DLD1 (cell line): ENCODE data around the gene SELENOF.
"Not testable (repeated sequence)": the region's sequence is repeated elsewhere in the genome, so short reads cannot be mapped to it uniquely, and the experiment has no call there.

Experiments
- in situ Hi-C: cut with HindIII; loops from 2 replicates; pipeline ENCODE4 v1.10.0; 2017; ENCODE audit warnings: low sequenced_read_pairs

Gene SELENOF

DNA sequence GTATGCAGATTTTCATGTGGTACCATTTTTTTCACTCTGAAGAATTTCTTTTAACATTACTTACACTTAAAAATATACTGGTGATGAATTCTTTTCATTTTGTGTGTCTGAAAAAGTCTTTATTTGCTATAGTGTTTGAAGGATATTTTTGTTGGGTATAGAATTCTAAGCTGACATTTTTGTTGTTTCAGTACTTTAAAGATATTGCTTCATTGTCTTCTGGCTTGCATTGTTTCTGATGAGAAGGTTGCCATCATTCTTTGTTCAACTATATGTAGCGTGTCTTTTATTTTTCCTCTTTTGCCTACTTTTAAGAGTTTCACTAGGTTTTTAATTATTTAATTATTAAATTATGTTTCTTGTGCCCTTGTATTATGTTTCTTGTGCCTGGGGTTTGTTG lies 8.5 kb upstream of the SELENOF start:
- in situ Hi-C loops: no loop called here

DNA sequence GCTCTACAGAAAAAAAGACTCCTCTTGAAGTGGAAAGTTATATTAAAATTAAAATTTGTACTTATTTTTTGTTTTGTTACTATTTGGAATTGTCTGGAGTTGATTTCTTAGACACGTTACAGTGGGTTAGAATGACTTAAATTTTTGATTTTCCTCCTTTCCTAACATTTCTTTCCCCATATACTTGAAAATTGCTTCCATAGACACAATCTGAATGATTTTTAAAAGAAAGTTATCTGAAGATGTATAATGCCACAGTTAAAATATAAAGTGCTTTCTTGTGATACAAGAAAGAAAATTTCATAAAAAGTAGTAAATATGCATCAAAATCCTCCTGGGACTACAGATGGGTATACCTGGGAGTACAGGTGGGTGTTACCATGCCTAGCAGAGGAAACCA lies 2.8 kb upstream of the SELENOF start:
- in situ Hi-C loops: loop anchor here (10.0 kb wide), 1 partner anchor 142 kb away; no protein-coding TSS in a partner anchor

DNA sequence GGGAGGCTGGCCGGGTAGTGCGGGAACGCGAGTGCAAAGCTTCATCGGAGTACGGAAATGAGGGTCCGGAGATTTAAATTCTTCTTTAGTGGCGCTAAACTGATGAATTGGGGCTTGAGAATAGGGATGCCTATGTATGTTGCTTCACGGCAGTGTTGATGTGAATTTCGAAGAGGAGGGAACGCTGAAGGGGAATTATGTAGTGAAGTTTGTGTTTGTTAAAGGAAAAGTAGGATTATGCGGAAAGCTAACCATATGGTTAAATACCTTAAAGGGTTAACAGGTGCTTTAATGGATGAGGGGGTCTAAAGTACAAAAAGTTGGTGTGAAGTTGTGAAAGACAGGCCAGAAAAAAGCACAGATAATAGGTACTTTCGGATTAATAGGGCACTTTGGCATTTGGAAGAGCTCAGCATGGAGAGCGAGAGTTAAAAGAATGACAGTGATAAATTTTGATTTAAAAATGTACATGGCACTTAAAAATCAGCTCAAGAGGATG lies 1.9 kb upstream of the SELENOF start:
- in situ Hi-C loops: loop anchor here (10.0 kb wide), 1 partner anchor 141 kb away; no protein-coding TSS in a partner anchor

DNA sequence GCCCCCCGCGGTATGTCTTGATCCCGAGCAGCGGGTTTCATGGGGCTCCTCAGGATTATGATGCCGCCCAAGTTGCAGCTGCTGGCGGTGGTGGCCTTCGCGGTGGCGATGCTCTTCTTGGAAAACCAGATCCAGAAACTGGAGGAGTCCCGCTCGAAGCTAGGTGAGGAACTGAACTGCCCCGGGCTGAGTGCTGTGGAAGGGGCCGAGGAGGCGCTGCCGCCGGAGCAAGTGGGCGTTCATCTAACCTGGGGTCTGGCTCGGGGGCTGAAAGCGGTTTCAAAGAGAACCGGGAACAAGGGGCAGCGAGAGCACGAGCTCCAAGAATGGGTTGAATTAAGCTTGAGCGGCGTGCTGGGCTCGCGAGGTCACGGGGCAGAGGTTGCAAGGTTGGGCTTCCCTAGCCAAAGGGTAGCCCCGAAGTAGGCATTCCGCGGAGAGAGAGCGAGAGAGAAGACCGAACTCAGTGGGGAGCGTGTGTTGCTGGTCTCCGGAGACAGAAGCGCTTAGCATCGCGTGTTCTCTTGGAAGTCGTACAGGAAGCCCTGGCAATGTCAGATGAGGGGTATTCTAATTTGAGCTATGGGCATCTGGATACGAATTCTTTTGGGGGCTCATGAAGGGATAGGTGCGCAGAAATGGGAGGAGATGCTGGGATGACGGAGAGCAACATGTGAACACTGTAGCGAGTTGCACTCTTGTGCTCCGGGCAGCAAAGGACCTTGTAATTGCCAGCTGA lies 1.2 kb upstream of the SELENOF start:
- in situ Hi-C loops: loop anchor here (10.0 kb wide), 1 partner anchor 140 kb away; no protein-coding TSS in a partner anchor

DNA sequence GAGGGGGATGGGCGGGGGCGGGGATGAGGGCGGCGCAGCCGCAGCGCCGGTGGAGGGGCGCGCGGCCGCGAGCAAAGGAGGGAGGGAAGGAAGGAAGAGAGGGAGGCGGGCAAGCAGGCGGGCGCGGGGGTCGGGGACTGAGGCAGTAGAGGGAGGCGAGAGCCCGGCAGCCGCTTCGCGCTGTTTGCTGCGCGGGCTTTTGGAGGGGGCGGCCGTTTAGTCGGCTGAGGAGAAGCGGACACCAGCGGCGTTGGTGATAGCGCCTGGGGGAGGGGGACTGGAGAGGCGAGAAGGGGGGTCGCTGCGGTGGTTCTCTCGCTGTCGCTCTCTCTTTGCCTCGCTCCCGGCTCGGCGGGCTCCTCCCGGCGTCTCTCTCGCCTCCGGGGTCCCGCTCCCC lies 673 bp upstream of the SELENOF start, which contains the start of gene HS2ST1:
Gene HS2ST1, plus strand, starts transcription at position 35 of the 397 bp plus-strand sequence.
- in situ Hi-C loops: loop anchor here (10.0 kb wide), 1 partner anchor 140 kb away; no protein-coding TSS in a partner anchor

DNA sequence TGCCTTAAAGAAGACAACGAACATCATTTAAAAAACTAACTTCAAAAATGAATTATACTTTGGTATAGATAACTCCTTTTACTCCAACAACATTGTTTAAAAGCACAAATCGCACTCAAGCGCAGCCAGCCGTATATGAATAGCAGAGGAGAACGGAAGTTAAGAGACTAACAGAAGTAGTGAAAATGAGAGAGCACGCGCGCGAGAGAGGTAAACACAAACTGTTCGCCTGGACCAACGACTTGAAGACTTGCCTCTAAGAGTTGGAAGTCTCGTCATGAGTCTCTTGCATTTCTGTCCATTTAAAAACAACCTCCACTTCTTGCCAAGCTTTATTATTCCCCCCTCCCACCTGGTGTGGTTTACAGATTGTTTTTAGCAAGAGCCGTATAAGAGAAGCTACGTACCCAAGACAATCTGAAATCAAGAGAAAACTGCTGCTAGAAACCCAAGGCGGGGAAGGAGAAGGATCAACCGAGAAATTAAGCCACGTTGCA lies 479 bp downstream of the SELENOF start:
- in situ Hi-C loops: loop anchor here (10.0 kb wide), 1 partner anchor 139 kb away; no protein-coding TSS in a partner anchor

DNA sequence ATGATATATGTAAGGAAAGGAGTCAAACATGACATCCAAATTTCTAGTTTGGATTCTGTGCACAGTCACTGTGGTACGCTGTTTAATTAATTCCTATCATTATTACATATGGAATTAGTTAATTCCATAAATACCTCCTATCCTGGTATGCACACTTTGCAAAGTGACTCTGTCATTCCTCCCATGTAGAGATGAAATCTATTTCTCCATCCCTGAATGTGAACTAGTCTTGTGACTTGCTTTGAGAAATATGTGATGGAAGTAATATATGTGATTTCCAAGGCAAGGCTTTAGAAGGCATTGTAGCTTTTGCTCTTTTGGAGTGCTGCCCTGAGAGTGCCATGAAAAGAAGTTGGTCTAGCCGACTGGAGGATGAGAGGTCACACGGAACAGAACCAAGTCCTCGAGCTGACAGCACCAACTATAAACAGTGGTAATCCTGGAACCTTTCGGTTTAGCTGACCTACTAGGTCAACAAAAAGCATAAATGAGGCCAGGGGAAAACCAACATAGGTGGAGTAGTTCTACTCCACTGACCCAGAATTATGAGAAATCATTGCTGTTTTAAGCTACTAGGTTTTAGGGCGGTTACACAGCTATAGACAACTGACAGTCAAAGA lies 1.5 kb downstream of the SELENOF start:
- in situ Hi-C loops: loop anchor here (10.0 kb wide), 1 partner anchor 138 kb away; no protein-coding TSS in a partner anchor

DNA sequence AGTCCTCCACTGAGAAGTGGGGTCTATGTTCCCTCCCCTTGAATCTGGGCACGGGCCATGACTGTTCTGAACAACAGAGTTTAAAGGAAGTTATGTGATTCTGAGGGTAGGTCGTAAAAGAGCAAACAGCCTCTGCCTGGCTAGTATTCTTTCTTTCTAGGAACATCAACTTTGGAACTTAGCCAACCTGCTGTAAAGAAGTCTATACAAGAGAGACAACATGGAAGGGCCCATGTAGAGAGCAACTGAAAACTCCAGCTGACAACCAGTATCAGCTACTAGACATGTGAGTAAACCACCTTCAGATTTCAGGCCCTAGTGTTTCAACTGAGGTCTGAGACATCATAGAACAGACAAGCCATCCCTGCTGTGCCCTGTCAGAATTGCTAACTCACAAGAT lies 7.5 kb downstream of the SELENOF start:
- in situ Hi-C loops: no loop called here

DNA sequence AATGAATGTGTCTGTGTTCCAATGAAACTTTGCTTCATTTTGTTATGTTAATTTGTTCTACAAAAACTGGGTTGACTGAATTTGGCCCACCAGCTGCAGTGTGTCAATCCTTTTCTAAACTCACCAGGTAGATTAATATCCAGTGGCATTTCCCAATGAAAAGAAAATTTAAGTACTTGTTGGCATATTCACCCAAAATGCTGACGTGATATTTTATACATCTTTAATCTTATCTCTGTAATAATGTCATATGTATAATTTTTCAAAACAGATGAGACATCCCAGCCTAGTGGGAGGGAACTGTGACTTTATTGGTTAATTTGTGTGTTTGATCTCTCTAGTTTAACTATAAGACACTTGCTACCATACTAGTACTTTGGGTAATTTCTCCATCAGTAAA lies 8.1 kb downstream of the SELENOF start:
- in situ Hi-C loops: no loop called here

DNA sequence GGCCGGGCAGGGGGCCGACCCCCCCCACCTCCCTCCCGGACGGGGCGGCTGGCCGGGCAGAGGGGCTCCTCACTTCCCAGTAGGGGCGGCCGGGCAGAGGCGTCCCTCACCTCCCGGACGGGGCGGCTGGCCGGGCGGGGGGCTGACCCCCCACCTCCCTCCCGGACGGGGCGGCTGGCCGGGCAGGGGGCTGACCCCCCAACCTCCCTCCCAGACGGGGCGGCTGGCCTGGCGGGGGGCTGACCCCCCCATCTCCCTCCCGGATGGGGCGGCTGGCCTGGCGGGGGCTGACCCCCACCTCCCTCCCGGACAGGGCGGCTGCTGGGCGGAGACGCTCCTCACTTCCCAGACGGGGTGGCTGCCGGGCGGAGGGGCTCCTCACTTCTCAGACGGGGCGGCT lies 14.5 kb downstream of the SELENOF start:
- in situ Hi-C loops: not testable (repeated sequence)

DNA sequence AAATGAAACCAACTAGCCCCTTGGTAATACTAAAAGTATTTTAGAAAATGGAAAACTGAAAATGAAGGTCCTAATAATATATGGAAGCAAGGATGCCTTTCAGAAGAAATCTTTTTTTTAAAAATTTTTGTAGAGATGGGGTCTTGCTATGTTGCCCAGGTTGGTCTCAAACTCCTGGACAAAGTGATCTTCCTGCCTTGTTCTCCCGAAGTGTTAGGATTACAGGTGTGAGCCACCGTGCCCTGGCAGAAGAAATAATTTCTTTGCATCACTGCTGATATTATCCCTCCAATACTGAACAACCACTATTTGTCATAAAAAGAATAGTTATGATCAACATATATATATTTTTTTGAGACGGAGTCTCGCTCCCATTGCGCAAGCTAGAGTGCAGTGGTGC lies 25.6 kb downstream of the SELENOF start:
- in situ Hi-C loops: no loop called here

DNA sequence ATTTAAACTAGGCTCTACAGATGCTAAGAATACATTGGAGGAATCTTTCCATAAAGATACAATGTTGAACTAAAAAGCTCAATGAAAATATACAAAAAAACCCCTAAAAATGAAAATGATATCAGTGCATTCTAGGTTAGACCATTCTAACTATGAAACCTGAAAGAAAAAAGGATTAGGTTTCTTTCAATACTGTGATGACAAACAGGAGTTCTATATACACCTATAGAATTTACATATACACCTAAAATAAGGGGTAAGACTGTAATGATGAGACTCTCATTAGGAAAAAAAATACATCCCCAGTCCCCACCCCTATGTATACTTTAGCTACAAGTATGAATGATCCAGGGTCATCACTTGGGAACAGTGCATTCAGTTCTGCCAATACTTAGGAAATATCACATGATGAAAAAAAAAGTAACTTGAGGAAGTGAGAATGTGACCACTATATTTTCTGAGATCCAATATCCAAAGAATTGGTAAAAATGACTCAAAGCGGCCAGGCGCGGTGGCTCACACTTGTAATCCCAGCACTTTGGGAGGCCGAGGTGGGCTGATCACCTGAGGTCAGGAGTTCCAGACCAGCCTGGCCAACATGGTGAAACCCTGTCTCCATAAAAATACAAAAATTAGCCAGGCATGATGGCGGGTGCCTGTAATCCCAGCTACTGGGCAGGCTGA lies 26.3 kb downstream of the SELENOF start:
- in situ Hi-C loops: no loop called here

DNA sequence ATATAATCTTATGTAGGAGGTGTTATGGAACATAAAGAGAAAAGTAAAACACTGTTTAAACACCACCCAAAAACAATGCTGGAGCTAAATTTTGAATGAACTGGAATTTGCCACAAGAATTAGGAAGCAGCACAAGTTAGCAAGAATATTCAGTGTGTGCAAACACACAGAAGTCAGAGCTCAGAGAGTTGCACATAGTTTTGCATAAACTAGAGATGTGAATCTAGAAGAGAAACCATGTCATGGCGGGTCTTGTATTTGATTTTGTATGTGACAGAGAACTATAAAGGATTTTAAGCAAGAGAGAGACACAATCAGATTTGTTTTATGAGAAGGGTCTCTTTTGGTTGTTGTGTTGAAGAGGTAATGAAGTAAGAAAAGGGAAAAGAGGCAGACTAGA lies 38.2 kb downstream of the SELENOF start:
- in situ Hi-C loops: no loop called here

DNA sequence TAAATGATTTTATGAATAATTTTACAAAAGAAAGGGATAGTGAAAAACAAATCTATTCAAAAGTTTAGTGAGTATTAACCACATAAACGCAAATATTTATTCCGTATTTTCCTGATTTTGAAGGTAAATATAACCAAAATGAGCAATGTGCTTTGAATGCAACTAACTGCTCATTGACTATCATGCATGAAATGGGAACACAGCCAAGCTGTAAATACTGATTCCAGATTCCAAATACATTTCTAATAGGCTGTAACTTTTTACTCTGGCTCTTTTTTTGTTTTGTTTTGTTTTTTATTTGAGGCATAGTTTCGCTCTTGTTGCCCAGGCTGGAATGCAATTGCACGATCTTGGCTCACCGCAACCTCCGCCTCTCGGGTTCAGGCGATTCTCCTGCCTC lies 41.8 kb downstream of the SELENOF start:
- in situ Hi-C loops: no loop called here

DNA sequence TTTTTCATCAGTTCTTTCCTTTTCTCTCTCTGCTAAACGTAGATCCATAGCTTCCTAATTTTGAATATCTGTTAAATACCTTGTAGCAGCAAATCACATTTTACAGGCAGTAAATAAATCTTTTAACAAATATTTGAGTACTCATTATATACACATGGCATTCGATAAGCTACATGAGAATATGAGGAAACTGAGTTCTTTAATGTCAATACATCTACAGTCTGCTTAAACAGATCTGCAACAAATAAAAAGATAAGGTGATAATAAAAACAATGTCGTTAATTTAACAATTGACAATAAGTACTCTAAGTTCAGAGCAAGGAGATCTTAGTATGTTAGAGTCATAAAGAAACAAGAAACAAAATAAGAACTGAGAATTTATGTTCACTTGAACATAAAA lies 42.9 kb downstream of the SELENOF start:
- in situ Hi-C loops: no loop called here

DNA sequence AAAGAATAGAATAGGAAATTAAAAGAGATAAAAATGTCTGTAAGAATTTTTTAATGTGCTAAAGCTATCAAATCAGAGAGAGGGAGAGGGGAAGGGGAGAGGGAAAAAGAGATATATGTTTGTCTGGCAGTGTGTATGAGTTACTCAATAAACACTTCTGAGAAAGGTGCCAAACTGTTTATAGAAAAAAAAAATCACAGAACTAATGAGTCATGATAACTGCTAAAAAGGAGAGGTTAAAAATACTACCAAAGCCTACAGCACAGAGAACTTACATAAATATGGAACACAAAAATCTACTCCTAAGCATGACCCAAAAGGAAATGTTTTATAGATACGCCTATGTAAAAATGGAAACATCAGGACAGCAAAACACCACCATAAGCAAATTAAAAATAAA lies 45.4 kb downstream of the SELENOF start:
- in situ Hi-C loops: no loop called here

DNA sequence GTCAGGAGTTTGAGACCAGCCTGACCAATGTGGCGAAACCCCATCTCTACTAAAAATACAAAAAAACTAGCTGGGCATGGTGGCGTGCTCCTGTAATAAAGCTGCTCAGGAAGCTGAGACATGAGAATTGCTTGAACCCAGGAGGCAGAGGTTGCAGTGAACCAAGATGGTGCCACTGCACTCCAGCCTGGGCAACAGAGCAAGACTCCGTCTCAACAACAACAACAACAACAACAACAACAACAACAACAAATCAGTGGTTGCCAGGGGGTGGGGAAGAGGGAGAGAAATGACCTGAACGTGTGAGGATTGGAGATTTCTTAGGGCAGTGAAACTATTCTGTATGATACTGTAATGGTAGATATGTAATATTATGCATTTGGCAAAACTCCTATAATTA lies 46.6 kb downstream of the SELENOF start:
- in situ Hi-C loops: not testable (repeated sequence)

DNA sequence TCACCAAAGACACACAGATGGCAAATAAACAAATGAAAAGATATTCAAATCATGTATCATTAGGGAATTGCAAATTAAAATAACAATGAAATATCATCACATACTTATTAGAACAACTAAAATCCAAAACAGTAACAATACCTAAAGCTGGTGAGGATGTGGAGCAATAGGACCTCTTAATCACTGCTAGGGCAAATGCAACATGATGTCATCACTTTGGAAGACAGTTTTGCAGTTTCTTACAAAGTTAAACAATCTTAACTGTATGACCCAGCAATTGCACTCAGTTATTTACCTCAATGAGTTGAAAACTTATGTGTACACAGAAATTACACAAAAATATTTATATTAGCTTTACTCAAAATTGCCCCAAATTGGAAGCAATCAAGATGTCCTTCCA lies 47.3 kb downstream of the SELENOF start:
- in situ Hi-C loops: no loop called here

DNA sequence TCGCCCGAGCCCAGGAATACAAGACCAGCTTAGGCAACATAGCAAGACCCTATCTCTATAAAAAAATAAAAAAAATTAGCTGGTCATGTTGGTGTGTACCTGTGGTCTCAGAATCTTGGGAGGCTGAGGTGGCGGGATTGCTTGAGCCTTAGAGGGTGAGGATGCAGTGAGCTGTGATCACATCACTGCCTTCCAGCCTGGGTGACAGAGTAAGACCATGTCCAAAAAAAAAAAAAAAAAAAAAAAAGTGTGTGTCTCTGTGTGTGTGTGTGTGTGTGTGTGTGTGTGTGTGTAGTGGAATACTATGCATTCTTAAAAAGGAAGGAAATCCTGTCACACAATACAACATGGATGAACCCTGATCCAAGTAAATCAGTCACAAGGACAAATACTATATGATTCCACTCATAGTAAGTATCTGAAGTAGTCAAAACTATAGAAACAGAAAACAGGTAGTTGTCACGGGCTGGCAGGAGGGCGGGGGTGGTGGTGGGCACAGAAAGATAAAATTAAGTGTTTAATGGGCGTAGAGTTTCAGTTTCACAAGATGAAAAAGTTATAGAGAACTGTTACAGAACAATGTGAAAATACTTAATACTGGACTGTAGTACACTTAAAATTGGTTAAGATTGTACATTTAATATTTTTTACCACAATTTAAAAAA lies 47.8 kb downstream of the SELENOF start:
- in situ Hi-C loops: no loop called here

DNA sequence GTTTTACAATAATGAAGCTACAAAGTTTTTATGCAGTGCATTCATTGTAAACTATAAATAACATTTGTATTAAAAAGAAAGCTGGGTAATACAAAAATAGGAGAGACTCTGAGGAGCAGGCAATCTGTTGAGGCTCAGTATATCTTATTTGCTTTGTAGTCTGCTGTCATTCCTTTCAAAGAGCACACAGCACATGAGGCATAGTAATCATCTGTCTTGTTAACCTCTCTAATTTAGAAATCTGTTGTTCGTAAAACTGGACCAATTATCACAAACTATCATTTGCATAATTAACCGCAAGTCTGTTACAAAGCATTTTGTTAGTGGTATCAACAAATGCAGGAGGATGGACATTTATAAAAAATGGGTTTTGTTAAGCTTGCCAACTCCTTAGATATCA lies 51.0 kb downstream of the SELENOF start:
- in situ Hi-C loops: no loop called here

DNA sequence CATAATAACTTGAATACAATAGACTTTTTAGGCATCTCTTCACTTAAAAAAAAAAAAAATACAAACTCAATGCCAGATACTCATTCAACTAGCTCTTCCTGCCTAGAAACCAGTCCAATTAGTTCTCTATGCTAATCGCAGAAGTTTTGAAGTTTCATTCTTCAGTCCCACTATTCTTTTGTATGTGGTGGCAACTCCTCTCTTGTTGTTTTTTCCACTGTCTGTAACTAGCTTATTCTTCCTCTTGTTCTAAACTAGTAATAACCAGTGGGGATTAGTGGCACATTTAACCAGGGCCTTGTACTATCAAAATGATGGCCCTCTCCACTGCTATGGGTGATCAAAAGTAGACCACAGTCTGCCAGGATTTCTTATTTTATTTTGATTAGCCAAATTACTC lies 52.5 kb downstream of the SELENOF start:
- in situ Hi-C loops: no loop called here
